Stimulated activated CD4-positive, alpha-beta T cell treated with anti-CD3 and anti-CD28 coated beads, TNF-alpha, amount 100 ng/mL, for 1 hour (primary cell): ENCODE data around the gene HIGD1B.
A peak's percentile ranks its signal among the peaks of the same experiment; 100 is the strongest.

Source experiments
- DNase-seq, 3 donors: peaks; one replicate each; pipeline ENCODE4 v3.0.0-alpha.2; 2020; ENCODE audit warnings: low read depth in 3 of 3, low spot score in 1 of 3

Gene HIGD1B

GRCh38 chr17:44832805-44833204 lies 14.9 kb upstream of the HIGD1B start:
- no peak for DNase-seq

- no peak for DNase-seq
These were observed 10.5 kb upstream of the HIGD1B start for GRCh38 chr17:44837196-44837595.

- no peak for DNase-seq
These were observed 7.4 kb upstream of the HIGD1B start for GRCh38 chr17:44840274-44840673.

- no peak for DNase-seq
These were observed 6.7 kb upstream of the HIGD1B start for GRCh38 chr17:44840936-44841335.

- no peak for DNase-seq
These were observed 4.9 kb upstream of the HIGD1B start for GRCh38 chr17:44842748-44843147.

GRCh38 chr17:44844390-44844830 lies 3.3 kb upstream of the HIGD1B start:
- no peak for DNase-seq

- no peak for DNase-seq
These were observed 1.5 kb upstream of the HIGD1B start for GRCh38 chr17:44846206-44846605.

- no peak for DNase-seq
These were observed 643 bp downstream of the HIGD1B start for GRCh38 chr17:44848257-44848795.

GRCh38 chr17:44848961-44849489 lies 1.3 kb downstream of the HIGD1B start:
- DNase-seq = no peak

GRCh38 chr17:44850025-44850424 lies 2.3 kb downstream of the HIGD1B start:
- DNase-seq = no peak

GRCh38 chr17:44850612-44851011 lies 2.9 kb downstream of the HIGD1B start:
- DNase-seq = no peak

GRCh38 chr17:44854192-44854591 lies 6.5 kb downstream of the HIGD1B start:
- DNase-seq = no peak

- DNase-seq = no peak
These were observed 12.0 kb downstream of the HIGD1B start for GRCh38 chr17:44859701-44860100.

GRCh38 chr17:44862278-44862914 lies 14.7 kb downstream of the HIGD1B start:
- no peak for DNase-seq

- DNase-seq = no peak
These were observed 15.6 kb downstream of the HIGD1B start for GRCh38 chr17:44863061-44863918.

- DNase-seq = no peak
These were observed 17.1 kb downstream of the HIGD1B start for GRCh38 chr17:44864831-44865230.

- DNase-seq = peak; percentile 26 to 36 (median 30)
These were observed 17.6 kb downstream of the HIGD1B start for GRCh38 chr17:44865231-44865660.

GRCh38 chr17:44865931-44866330 lies 18.2 kb downstream of the HIGD1B start:
- no peak for DNase-seq

- DNase-seq = no peak
These were observed 20.2 kb downstream of the HIGD1B start for GRCh38 chr17:44867841-44868240.

- DNase-seq = no peak
These were observed 23.9 kb downstream of the HIGD1B start for GRCh38 chr17:44871556-44871955.

GRCh38 chr17:44872131-44872768 lies 24.6 kb downstream of the HIGD1B start:
- DNase-seq = no peak
